HCT116 (cell line): ENCODE results near the gene PPP2R5B. TPM values are rescaled to one million over a fixed set of nuclear protein-coding genes. Genes with fewer than 3 reads are reported as not detected.

ENCODE experiments used
- ATAC-seq: fragments of 200-7000 bp; cut with Tn5 transposase; 2 replicates; pipeline ENCODE4 v1.9.1; 2020; ENCODE audit warnings: mild to moderate bottlenecking, moderate library complexity
- BruUV-seq: library from RNA; stranded (reverse); fragments of 400-500 nt; replicated peaks from 2 replicates; lab custom pipeline; 2021; lab: Mats Ljungman, UMichigan
- CTCF ChIA-PET: fragments of 300-600 bp; sonication (Branson Sonifier 250); formaldehyde crosslinking; loops from one replicate; lab custom pipeline; 2021; ENCODE audit warnings: antibody characterized with exemption; lab: Charles Lee
- POLR2A ChIA-PET: fragments of 300-600, 350-600 bp; sonication (Branson Sonifier 250); formaldehyde crosslinking; loops from one replicate; lab custom pipeline; 2021; ENCODE audit warnings: antibody characterized with exemption; lab: Charles Lee
- RAD21 ChIA-PET, 2 experiments: fragments of 300-600 bp; sonication (Branson Sonifier 250); formaldehyde crosslinking; loops; one replicate each; lab custom pipeline; 2023; ENCODE audit warnings: low total read pairs in 2 of 2; ENCODE audit not compliant: uncharacterized antibody in 2 of 2, unreplicated experiment in 2 of 2, low non-redundant PET in 1 of 2; lab: Charles Lee
- DNase-seq: peaks from one replicate; pipeline ENCODE4 v3.0.0-alpha.2; 2010; ENCODE audit warnings: low read depth, low spot score
- H2AFZ ChIP-seq: fragments of 200-600 bp; shearing (Covaris generic), sonication (generic); 2 replicates; pipeline ENCODE4 v1.6.1; 2017; ENCODE audit warnings: low read depth, mixed run types, mixed read lengths, antibody characterized with exemption, low read length; ENCODE audit not compliant: poor library complexity, severe bottlenecking
- H3K27ac ChIP-seq: 2 replicates; pipeline ENCODE4 v1.5.1; 2012; ENCODE audit warnings: low read depth, low read length
- H3K27me3 ChIP-seq: fragments of 200-600 bp; sonication (generic); 2 replicates; pipeline ENCODE4 v1.6.1; 2016; ENCODE audit warnings: mixed run types, low read length, mixed read lengths; ENCODE audit not compliant: insufficient read depth
- H3K36me3 ChIP-seq, 2 experiments: fragments of 200-500 bp in 1 of 2; fragments of 200-600 bp in 1 of 2; sonication (Bioruptor generic) in 1 of 2; sonication (generic) in 1 of 2; 2 replicates each; pipeline versions ENCODE4 v1.5.1 to v1.6.1; 2014 to 2016; ENCODE audit warnings: low read length in 2 of 2, inconsistent platforms in 1 of 2, mixed read lengths in 1 of 2, mixed run types in 1 of 2; ENCODE audit not compliant: insufficient read depth in 2 of 2, control insufficient read depth in 1 of 2
- H3K4me1 ChIP-seq, 2 experiments: fragments of 200-600 bp in 1 of 2; sonication (generic) in 1 of 2; 2 replicates each; pipeline versions ENCODE4 v1.5.1 to v1.6.1; 2012 to 2017; ENCODE audit warnings: low read length in 2 of 2, inconsistent platforms in 1 of 2, mild to moderate bottlenecking in 1 of 2, mixed read lengths in 1 of 2, mixed run types in 1 of 2, moderate library complexity in 1 of 2; ENCODE audit not compliant: insufficient read depth in 2 of 2, control insufficient read depth in 1 of 2
- H3K4me2 ChIP-seq: fragments of 200-600 bp; sonication (generic); 2 replicates; pipeline ENCODE4 v1.6.1; 2017; ENCODE audit warnings: mixed run types, low read length, mixed read lengths
- H3K4me3 ChIP-seq, 2 experiments: fragments of 200-600 bp in 1 of 2; sonication (generic) in 1 of 2; replicated peaks in 1 of 2; 2 replicates each; pipeline ENCODE4 v1.5.1; 2011 to 2016; ENCODE audit warnings: low read length in 2 of 2, control low read depth in 1 of 2, low read depth in 1 of 2, mild to moderate bottlenecking in 1 of 2, mixed read lengths in 1 of 2, mixed run types in 1 of 2
- H3K79me2 ChIP-seq: fragments of 200-600 bp; sonication (generic); 2 replicates; pipeline ENCODE4 v1.6.1; 2017; ENCODE audit warnings: mild to moderate bottlenecking, mixed run types, low read length, moderate library complexity, mixed read lengths; ENCODE audit not compliant: insufficient read depth
- H3K9ac ChIP-seq: fragments of 200-600 bp; sonication (generic); 2 replicates; pipeline ENCODE4 v1.6.1; 2016; ENCODE audit warnings: low read length, mixed read lengths
- H3K9me2 ChIP-seq: fragments of 200-600 bp; sonication (generic), shearing (Covaris generic); 2 replicates; pipeline ENCODE4 v1.6.1; 2017; ENCODE audit warnings: mixed run types, mild to moderate bottlenecking, moderate library complexity; ENCODE audit not compliant: insufficient read depth
- H3K9me3 ChIP-seq, 2 experiments: fragments of 200-500 bp in 1 of 2; fragments of 200-600 bp in 1 of 2; sonication (Bioruptor generic) in 1 of 2; sonication (generic) in 1 of 2; 2 replicates each; pipeline ENCODE4 v1.6.1; 2014 to 2017; ENCODE audit warnings: low read length in 2 of 2, mixed read lengths in 2 of 2, inconsistent platforms in 1 of 2, low read depth in 1 of 2, mild to moderate bottlenecking in 1 of 2, mixed run types in 1 of 2, moderate library complexity in 1 of 2; ENCODE audit not compliant: control insufficient read depth in 1 of 2, insufficient read depth in 1 of 2
- H4K20me1 ChIP-seq: fragments of 200-600 bp; sonication (generic), shearing (Covaris generic); 2 replicates; pipeline ENCODE4 v1.6.1; 2017; ENCODE audit warnings: mixed run types, mild to moderate bottlenecking, moderate library complexity; ENCODE audit not compliant: insufficient read depth
- CEBPB ChIP-seq: IDR thresholded peaks from 2 replicates; pipeline ENCODE4 v1.6.1; 2012; ENCODE audit warnings: low read depth
- CTCF ChIP-seq, 3 experiments: fragments of 200-600 bp in 1 of 3; sonication (generic) in 1 of 3; IDR thresholded peaks in 2 of 3; conservative IDR thresholded peaks in 1 of 3; 2 replicates each; pipeline ENCODE4 v1.5.1; 2012 to 2017; ENCODE audit warnings: low read depth in 2 of 3, low read length in 2 of 3, antibody characterized with exemption in 1 of 3, borderline replicate concordance in 1 of 3, control low read depth in 1 of 3, mild to moderate bottlenecking in 1 of 3, mixed read lengths in 1 of 3, mixed run types in 1 of 3, moderate library complexity in 1 of 3; ENCODE audit not compliant: insufficient read depth in 1 of 3
- EGR1 ChIP-seq: IDR thresholded peaks from 2 replicates; pipeline ENCODE4 v1.6.1; 2012; ENCODE audit warnings: low read depth
- ELF1 ChIP-seq: IDR thresholded peaks from 2 replicates; pipeline ENCODE4 v1.6.1; 2012; ENCODE audit warnings: low read depth, borderline replicate concordance
- EZH2 ChIP-seq: fragments of 200-600 bp; sonication (generic); IDR thresholded peaks from 2 replicates; pipeline ENCODE4 v1.6.1; 2017; ENCODE audit warnings: antibody characterized with exemption, mixed run types
- EZH2phosphoT487 ChIP-seq: fragments of 200-600 bp; IDR thresholded peaks from 2 replicates; pipeline ENCODE4 v1.6.1; 2018; ENCODE audit warnings: antibody characterized with exemption, borderline replicate concordance
- FOSL1 ChIP-seq: IDR thresholded peaks from 2 replicates; pipeline ENCODE4 v1.6.1; 2012; ENCODE audit warnings: low read depth
- MAX ChIP-seq: IDR thresholded peaks from 2 replicates; pipeline ENCODE4 v1.6.1; 2012
- POLR2AphosphoS5 ChIP-seq: IDR thresholded peaks from 2 replicates; pipeline ENCODE4 v1.6.1; 2011; ENCODE audit warnings: mild to moderate bottlenecking, low read depth, low read length, moderate library complexity
- RAD21 ChIP-seq: IDR thresholded peaks from 2 replicates; pipeline ENCODE4 v1.6.1; 2012; ENCODE audit warnings: low read depth, mild to moderate bottlenecking
- REST ChIP-seq: IDR thresholded peaks from 2 replicates; pipeline ENCODE4 v1.6.1; 2012; ENCODE audit warnings: low read depth
- SIN3A ChIP-seq: IDR thresholded peaks from 2 replicates; pipeline ENCODE4 v1.6.1; 2012; ENCODE audit warnings: low read depth
- SP1 ChIP-seq: IDR thresholded peaks from 2 replicates; pipeline ENCODE4 v1.6.1; 2012; ENCODE audit warnings: low read depth
- SRF ChIP-seq: IDR thresholded peaks from 2 replicates; pipeline ENCODE4 v1.6.1; 2012; ENCODE audit warnings: low read depth
- TCF7L2 ChIP-seq: IDR thresholded peaks from 2 replicates; pipeline ENCODE4 v1.7.0; 2011; ENCODE audit warnings: borderline replicate concordance, inconsistent platforms; ENCODE audit not compliant: insufficient read depth, insufficient read length; ENCODE audit errors: extremely low read depth
- YY1 ChIP-seq: IDR thresholded peaks from 2 replicates; pipeline ENCODE4 v1.6.1; 2011; ENCODE audit warnings: low read length, low read depth, moderate library complexity, mild to moderate bottlenecking; ENCODE audit not compliant: insufficient replicate concordance; ENCODE audit errors: extremely low read depth
- ZBTB33 ChIP-seq: IDR thresholded peaks from 2 replicates; pipeline ENCODE4 v1.6.1; 2011; ENCODE audit warnings: mild to moderate bottlenecking, low read length, moderate library complexity; ENCODE audit not compliant: insufficient replicate concordance; ENCODE audit errors: extremely low read depth
- ZFX ChIP-seq: fragments of 450-650 bp; IDR thresholded peaks from 2 replicates; pipeline ENCODE4 v1.6.1; 2017
- ZNF274 ChIP-seq: fragments of 200-500 bp; sonication (Bioruptor generic); IDR thresholded peaks from 2 replicates; pipeline ENCODE4 v1.6.1; 2014; ENCODE audit warnings: mild to moderate bottlenecking, low read depth, low read length, inconsistent platforms
- intact Hi-C: fragments of 100-400 bp; cut with micrococcal nuclease; formaldehyde crosslinking; loops from 2 replicates; pipeline ENCODE4 v1.10.0; 2022
- total RNA-seq: library from RNA; stranded (reverse); gene quantifications from one replicate; pipeline ENCODE4 v1.2.1, GENCODE V29; 2021; ENCODE audit not compliant: unreplicated experiment

PPP2R5B gene
- total RNA-seq, 1 experiment from 2014 or later: 10.9 TPM

GRCh38 chr11:64967375-64967774, 42.9 kb downstream of the PPP2R5B start:
- BruUV-seq: no TSS peak
- ATAC-seq: no peak
- Histone ChIP-seq H3K9ac (no peak overlapping the region), H3K27me3 (no peaks in the 10 kb centered on the region), H3K36me3 (no peaks in the 10 kb centered on the region), H2AFZ (no peak overlapping the region), H3K9me2 (no peaks in the 10 kb centered on the region), H3K4me1 (peaks cover 0 to 3% of the 10 kb centered on the region in 2 experiments; a peak in 1 of 4 replicates), H3K4me2 (no peak overlapping the region), H3K4me3 (no peak overlapping the region), H4K20me1 (no peaks in the 10 kb centered on the region)
- ChIA-PET CTCF (no interaction called here), POLR2A (no interaction called here), RAD21 (no interaction called here)
- intact Hi-C loops: no loop called here
- TF ChIP-seq CTCF (IDR thresholded peaks at IDR 0.05 in 2 of 3, conservative IDR thresholded peaks at IDR 0.05 in 1 of 3; ENCODE audit: borderline replicate concordance in 1 of 3, insufficient read depth in 1 of 3, low read depth in 2 of 3, low read length in 2 of 3): no peak
- TF ChIP-seq REST: no peak
- no peak for TF ChIP-seq EGR1
- TF ChIP-seq EZH2phosphoT487: no peak
- no peak for TF ChIP-seq ZBTB33
- no peak for TF ChIP-seq SIN3A
- TF ChIP-seq EZH2: no peak
- no peak for TF ChIP-seq SRF
- TF ChIP-seq FOSL1: no peak
- TF ChIP-seq ZNF274: no peak
- no peak for TF ChIP-seq YY1
- no peak for TF ChIP-seq ZFX
- TF ChIP-seq SP1: no peak
- no peak for TF ChIP-seq RAD21
- TF ChIP-seq TCF7L2: no peak
- TF ChIP-seq POLR2AphosphoS5: no peak
- no peak for TF ChIP-seq MAX
- TF ChIP-seq ELF1: no peak
- TF ChIP-seq CEBPB: no peak
- TF ChIP-seq, all 23 proteins: peak for 0
- Histone ChIP-seq H3K9me3 (no peaks in the 10 kb centered on the region), H3K27ac (no peak overlapping the region), H3K79me2 (no peaks in the 10 kb centered on the region)
- DNase-seq: no peak
